GM23338 (cell line): ENCODE data around the gene TAF10. TPM values are rescaled to one million over a fixed set of nuclear protein-coding genes. Genes with fewer than 3 reads are reported as not detected.

ENCODE experiments used
- ATAC-seq: fragments of 200-7000 bp; cut with Tn5 transposase; 3 replicates; pipeline ENCODE4 v1.9.1; 2020
- DNase-seq: peaks from one replicate; pipeline ENCODE4 v3.0.0-alpha.2; 2015; ENCODE audit warnings: low spot score
- H2AFZ ChIP-seq: fragments of 200-600 bp; sonication (generic); 2 replicates; pipeline ENCODE4 v1.8.0; 2016; ENCODE audit warnings: antibody characterized with exemption, mild to moderate bottlenecking, moderate library complexity
- H3F3A ChIP-seq: fragments of 200-600 bp; sonication (generic); replicated peaks from 2 replicates; pipeline ENCODE4 v1.8.0; 2017; ENCODE audit warnings: antibody characterized with exemption, mixed run types, low read depth
- H3K27ac ChIP-seq: fragments of 200-600 bp; sonication (generic); 2 replicates; pipeline ENCODE4 v1.6.1; 2016; ENCODE audit warnings: low read depth
- H3K27me3 ChIP-seq: fragments of 200-600 bp; sonication (generic); 2 replicates; pipeline ENCODE4 v1.8.0; 2016; ENCODE audit warnings: mild to moderate bottlenecking, mixed run types, moderate library complexity; ENCODE audit not compliant: insufficient read depth
- H3K36me3 ChIP-seq: fragments of 200-600 bp; sonication (generic); 2 replicates; pipeline ENCODE4 v1.8.0; 2016; ENCODE audit warnings: mild to moderate bottlenecking; ENCODE audit not compliant: insufficient read depth
- H3K4me1 ChIP-seq: fragments of 200-600 bp; sonication (generic); 2 replicates; pipeline ENCODE4 v1.8.0; 2016; ENCODE audit warnings: mild to moderate bottlenecking, moderate library complexity; ENCODE audit not compliant: insufficient read depth
- H3K4me2 ChIP-seq: fragments of 200-600 bp; sonication (generic); 2 replicates; pipeline ENCODE4 v1.7.1; 2017; ENCODE audit warnings: mixed run types
- H3K4me3 ChIP-seq: fragments of 200-600 bp; sonication (generic); 2 replicates; pipeline ENCODE4 v1.6.1; 2016; ENCODE audit warnings: mixed run types
- H3K79me2 ChIP-seq: fragments of 200-600 bp; sonication (generic); replicated peaks from 2 replicates; pipeline ENCODE4 v1.8.0; 2017; ENCODE audit warnings: mild to moderate bottlenecking; ENCODE audit not compliant: insufficient read depth
- H3K9me2 ChIP-seq: fragments of 200-600 bp; sonication (generic); 2 replicates; pipeline ENCODE4 v1.8.0; 2017; ENCODE audit not compliant: insufficient read depth
- H4K20me1 ChIP-seq: fragments of 200-600 bp; sonication (generic); replicated peaks from 2 replicates; pipeline ENCODE4 v1.8.0; 2017; ENCODE audit warnings: mild to moderate bottlenecking; ENCODE audit not compliant: insufficient read depth
- H3K27ac Mint-ChIP-seq: 2 replicates; pipeline ENCODE4 v1.8.0; 2020; ENCODE audit warnings: inconsistent platforms, mild to moderate bottlenecking, moderate library complexity, mixed read lengths
- H3K27me3 Mint-ChIP-seq: 3 replicates; pipeline ENCODE4 v1.8.0; 2022; ENCODE audit warnings: low read depth, mild to moderate bottlenecking, moderate library complexity, mixed read lengths, inconsistent platforms; ENCODE audit not compliant: insufficient read depth, poor library complexity
- H3K36me3 Mint-ChIP-seq: 3 replicates; pipeline ENCODE4 v1.8.0; 2021; ENCODE audit warnings: low read depth, mild to moderate bottlenecking, inconsistent platforms, moderate library complexity, mixed read lengths
- H3K4me1 Mint-ChIP-seq: 3 replicates; pipeline ENCODE4 v1.8.0; 2020; ENCODE audit warnings: mild to moderate bottlenecking, inconsistent platforms, mixed read lengths
- H3K4me3 Mint-ChIP-seq: 3 replicates; pipeline ENCODE4 v1.8.0; 2021; ENCODE audit warnings: moderate library complexity, mild to moderate bottlenecking, inconsistent platforms, mixed read lengths
- H3K9me3 Mint-ChIP-seq: 3 replicates; pipeline ENCODE4 v1.8.0; 2020; ENCODE audit warnings: moderate library complexity, mild to moderate bottlenecking, inconsistent platforms, mixed read lengths
- EZH2 ChIP-seq: fragments of 200-600 bp; sonication (generic); IDR thresholded peaks from one replicate; pipeline ENCODE4 v1.8.0; 2017; ENCODE audit warnings: antibody characterized with exemption, mild to moderate bottlenecking, low read depth; ENCODE audit not compliant: unreplicated experiment
- JUNB ChIP-seq: IDR thresholded peaks from one replicate; pipeline ENCODE4 v1.6.1; 2016; ENCODE audit warnings: antibody characterized with exemption; ENCODE audit not compliant: unreplicated experiment
- NANOG ChIP-seq: IDR thresholded peaks from 2 replicates; pipeline ENCODE4 v1.6.1; 2016; ENCODE audit warnings: antibody characterized with exemption, borderline replicate concordance
- POLR2AphosphoS5 ChIP-seq: IDR thresholded peaks from 2 replicates; pipeline ENCODE4 v1.6.1; 2016; ENCODE audit warnings: antibody characterized with exemption, low read depth
- ZNF114 ChIP-seq: fragments of 250-450 bp; sonication (Bioruptor Pico); IDR thresholded peaks from 2 replicates; pipeline ENCODE4 v1.5.0; 2020; ENCODE audit warnings: mild to moderate bottlenecking, moderate library complexity
- polyA plus RNA-seq: library from polyadenylated mRNA; unstranded; fragments of >200 nt; fragmentation: Nextera tagmentation; extraction: Ambion mirVana; gene quantifications from 2 replicates; pipeline ENCODE4 v1.2.1, GENCODE V29; 2016
- total RNA-seq: library from RNA; depleted of rRNA; stranded (reverse); fragments of >200 nt; shearing (Covaris generic); gene quantifications from 2 replicates; pipeline ENCODE4 v1.2.3, GENCODE V29; 2014
- TF ChIP-seq, protein P1 (sequence below), 2 experiments: fragments of 200-600 bp in 1 of 2; sonication (generic) in 1 of 2; conservative IDR thresholded peaks; 2 replicates each; pipeline versions ENCODE4 v1.5.1 to v1.6.1; 2016 to 2017; ENCODE audit warnings: antibody characterized with exemption in 2 of 2, low read depth in 2 of 2, mild to moderate bottlenecking in 2 of 2, moderate library complexity in 1 of 2
- TF ChIP-seq, protein P2 (sequence below): IDR thresholded peaks from 2 replicates; pipeline ENCODE4 v1.6.1; 2016; ENCODE audit warnings: antibody characterized with exemption
- TF ChIP-seq, protein P3 (sequence below): fragments of 250-450 bp; sonication (Bioruptor Pico); IDR thresholded peaks from 2 replicates; pipeline ENCODE4 v1.5.0; 2020; ENCODE audit warnings: mild to moderate bottlenecking, moderate library complexity

The TAF10 gene
- total and polyA plus RNA-seq, 2 experiments from 2014 or later: 108 to 253 TPM

DNA sequence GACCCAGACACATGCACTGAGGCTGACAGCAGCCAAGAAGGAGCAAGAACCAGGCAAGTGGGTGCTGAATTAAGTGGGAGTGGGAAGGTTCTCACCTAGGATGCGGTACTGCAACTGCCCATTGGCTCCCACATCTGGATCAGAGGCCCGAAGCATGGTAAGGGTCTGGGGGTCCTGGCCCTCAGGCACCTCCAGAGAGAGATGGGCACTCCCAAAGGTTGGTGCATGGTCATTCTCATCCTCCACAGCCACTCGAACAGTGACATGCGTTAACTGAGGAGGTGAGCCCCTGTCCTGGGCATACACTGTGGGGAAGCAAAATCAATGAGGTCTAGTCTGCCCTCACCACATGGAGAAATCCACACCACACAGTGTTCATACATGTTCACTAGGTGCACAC, 16.5 kb upstream of the TAF10 start (continued):
- TF ChIP-seq, protein P1, sequence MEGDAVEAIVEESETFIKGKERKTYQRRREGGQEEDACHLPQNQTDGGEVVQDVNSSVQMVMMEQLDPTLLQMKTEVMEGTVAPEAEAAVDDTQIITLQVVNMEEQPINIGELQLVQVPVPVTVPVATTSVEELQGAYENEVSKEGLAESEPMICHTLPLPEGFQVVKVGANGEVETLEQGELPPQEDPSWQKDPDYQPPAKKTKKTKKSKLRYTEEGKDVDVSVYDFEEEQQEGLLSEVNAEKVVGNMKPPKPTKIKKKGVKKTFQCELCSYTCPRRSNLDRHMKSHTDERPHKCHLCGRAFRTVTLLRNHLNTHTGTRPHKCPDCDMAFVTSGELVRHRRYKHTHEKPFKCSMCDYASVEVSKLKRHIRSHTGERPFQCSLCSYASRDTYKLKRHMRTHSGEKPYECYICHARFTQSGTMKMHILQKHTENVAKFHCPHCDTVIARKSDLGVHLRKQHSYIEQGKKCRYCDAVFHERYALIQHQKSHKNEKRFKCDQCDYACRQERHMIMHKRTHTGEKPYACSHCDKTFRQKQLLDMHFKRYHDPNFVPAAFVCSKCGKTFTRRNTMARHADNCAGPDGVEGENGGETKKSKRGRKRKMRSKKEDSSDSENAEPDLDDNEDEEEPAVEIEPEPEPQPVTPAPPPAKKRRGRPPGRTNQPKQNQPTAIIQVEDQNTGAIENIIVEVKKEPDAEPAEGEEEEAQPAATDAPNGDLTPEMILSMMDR (conservative IDR thresholded peaks at IDR 0.05; ENCODE audit: low read depth in 2 of 2): no peak
- TF ChIP-seq ZNF114 (CRISPR knock-in tag): no peak

DNA sequence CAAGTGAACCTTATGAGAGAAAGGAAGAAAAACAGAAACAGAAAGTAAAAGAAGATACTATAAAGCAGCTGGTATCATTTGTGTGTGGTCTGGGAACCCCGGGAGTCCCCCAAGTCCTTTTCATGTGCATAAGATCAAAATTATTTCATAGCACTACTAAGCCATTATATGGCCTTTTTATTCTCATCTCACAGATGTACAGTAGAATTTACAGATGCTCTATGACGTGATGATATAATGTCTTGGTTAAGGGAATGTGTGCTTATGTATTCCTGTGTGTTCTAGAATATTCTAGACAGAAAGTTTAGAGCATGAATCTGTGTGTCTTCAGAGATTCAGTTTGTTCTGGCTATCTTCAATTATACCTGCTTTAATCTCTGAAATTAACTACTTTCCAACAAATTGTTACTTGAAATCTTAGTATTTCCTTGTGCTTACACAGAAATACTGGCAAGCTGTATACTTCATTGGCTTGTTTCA, 15.8 kb upstream of the TAF10 start:
- Histone ChIP-seq H3K9me2 (no peaks in the 10 kb centered on the region), H3K4me2 (no peak overlapping the region), H3F3A (no peaks in the 10 kb centered on the region; the same call in 1 of the 2 replicates), H3K27me3 (peaks cover 40% of the 10 kb centered on the region), H3K4me1 (no peaks in the 10 kb centered on the region; the same call in 1 of the 2 replicates), H3K79me2 (no peaks in the 10 kb centered on the region), H4K20me1 (no peaks in the 10 kb centered on the region), H2AFZ (no peak overlapping the region), H3K4me3 (no peak overlapping the region), H3K27ac (no peak overlapping the region), H3K36me3 (no peaks in the 10 kb centered on the region)
- Mint-ChIP-seq H3K4me3 (no peak overlapping the region), H3K36me3 (peaks cover 13% of the 10 kb centered on the region), H3K9me3 (no peaks in the 10 kb centered on the region; the same call in 2 of the 3 replicates), H3K4me1 (peaks cover 9% of the 10 kb centered on the region), H3K27ac (no peak overlapping the region), H3K27me3 (peaks cover 38% of the 10 kb centered on the region)
- DNase-seq: no peak
- TF ChIP-seq JUNB (no peak), NANOG (no peak), POLR2AphosphoS5 (no peak), EZH2 (no peak)
- TF ChIP-seq, protein P2, sequence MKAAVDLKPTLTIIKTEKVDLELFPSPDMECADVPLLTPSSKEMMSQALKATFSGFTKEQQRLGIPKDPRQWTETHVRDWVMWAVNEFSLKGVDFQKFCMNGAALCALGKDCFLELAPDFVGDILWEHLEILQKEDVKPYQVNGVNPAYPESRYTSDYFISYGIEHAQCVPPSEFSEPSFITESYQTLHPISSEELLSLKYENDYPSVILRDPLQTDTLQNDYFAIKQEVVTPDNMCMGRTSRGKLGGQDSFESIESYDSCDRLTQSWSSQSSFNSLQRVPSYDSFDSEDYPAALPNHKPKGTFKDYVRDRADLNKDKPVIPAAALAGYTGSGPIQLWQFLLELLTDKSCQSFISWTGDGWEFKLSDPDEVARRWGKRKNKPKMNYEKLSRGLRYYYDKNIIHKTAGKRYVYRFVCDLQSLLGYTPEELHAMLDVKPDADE: no peak
- TF ChIP-seq, protein P3, sequence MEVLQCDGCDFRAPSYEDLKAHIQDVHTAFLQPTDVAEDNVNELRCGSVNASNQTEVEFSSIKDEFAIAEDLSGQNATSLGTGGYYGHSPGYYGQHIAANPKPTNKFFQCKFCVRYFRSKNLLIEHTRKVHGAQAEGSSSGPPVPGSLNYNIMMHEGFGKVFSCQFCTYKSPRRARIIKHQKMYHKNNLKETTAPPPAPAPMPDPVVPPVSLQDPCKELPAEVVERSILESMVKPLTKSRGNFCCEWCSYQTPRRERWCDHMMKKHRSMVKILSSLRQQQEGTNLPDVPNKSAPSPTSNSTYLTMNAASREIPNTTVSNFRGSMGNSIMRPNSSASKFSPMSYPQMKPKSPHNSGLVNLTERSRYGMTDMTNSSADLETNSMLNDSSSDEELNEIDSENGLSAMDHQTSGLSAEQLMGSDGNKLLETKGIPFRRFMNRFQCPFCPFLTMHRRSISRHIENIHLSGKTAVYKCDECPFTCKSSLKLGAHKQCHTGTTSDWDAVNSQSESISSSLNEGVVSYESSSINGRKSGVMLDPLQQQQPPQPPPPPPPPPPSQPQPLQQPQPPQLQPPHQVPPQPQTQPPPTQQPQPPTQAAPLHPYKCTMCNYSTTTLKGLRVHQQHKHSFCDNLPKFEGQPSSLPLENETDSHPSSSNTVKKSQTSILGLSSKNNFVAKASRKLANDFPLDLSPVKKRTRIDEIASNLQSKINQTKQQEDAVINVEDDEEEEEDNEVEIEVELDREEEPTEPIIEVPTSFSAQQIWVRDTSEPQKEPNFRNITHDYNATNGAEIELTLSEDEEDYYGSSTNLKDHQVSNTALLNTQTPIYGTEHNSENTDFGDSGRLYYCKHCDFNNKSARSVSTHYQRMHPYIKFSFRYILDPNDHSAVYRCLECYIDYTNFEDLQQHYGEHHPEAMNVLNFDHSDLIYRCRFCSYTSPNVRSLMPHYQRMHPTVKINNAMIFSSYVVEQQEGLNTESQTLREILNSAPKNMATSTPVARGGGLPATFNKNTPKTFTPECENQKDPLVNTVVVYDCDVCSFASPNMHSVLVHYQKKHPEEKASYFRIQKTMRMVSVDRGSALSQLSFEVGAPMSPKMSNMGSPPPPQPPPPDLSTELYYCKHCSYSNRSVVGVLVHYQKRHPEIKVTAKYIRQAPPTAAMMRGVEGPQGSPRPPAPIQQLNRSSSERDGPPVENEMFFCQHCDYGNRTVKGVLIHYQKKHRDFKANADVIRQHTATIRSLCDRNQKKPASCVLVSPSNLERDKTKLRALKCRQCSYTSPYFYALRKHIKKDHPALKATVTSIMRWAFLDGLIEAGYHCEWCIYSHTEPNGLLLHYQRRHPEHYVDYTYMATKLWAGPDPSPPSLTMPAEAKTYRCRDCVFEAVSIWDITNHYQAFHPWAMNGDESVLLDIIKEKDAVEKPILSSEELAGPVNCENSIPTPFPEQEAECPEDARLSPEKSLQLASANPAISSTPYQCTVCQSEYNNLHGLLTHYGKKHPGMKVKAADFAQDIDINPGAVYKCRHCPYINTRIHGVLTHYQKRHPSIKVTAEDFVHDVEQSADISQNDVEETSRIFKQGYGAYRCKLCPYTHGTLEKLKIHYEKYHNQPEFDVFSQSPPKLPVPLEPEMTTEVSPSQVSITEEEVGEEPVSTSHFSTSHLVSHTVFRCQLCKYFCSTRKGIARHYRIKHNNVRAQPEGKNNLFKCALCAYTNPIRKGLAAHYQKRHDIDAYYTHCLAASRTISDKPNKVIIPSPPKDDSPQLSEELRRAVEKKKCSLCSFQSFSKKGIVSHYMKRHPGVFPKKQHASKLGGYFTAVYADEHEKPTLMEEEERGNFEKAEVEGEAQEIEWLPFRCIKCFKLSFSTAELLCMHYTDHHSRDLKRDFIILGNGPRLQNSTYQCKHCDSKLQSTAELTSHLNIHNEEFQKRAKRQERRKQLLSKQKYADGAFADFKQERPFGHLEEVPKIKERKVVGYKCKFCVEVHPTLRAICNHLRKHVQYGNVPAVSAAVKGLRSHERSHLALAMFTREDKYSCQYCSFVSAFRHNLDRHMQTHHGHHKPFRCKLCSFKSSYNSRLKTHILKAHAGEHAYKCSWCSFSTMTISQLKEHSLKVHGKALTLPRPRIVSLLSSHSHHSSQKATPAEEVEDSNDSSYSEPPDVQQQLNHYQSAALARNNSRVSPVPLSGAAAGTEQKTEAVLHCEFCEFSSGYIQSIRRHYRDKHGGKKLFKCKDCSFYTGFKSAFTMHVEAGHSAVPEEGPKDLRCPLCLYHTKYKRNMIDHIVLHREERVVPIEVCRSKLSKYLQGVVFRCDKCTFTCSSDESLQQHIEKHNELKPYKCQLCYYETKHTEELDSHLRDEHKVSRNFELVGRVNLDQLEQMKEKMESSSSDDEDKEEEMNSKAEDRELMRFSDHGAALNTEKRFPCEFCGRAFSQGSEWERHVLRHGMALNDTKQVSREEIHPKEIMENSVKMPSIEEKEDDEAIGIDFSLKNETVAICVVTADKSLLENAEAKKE: no peak
- no peak for ATAC-seq
